ENCODE measurements around the gene PFKFB2.
A peak's percentile ranks its signal among the peaks of the same experiment; 100 is the strongest.
"Not testable (repeated sequence)": the region's sequence is repeated elsewhere in the genome, so short reads cannot be mapped to it uniquely, and the experiment has no call there.

Gene PFKFB2

DNA sequence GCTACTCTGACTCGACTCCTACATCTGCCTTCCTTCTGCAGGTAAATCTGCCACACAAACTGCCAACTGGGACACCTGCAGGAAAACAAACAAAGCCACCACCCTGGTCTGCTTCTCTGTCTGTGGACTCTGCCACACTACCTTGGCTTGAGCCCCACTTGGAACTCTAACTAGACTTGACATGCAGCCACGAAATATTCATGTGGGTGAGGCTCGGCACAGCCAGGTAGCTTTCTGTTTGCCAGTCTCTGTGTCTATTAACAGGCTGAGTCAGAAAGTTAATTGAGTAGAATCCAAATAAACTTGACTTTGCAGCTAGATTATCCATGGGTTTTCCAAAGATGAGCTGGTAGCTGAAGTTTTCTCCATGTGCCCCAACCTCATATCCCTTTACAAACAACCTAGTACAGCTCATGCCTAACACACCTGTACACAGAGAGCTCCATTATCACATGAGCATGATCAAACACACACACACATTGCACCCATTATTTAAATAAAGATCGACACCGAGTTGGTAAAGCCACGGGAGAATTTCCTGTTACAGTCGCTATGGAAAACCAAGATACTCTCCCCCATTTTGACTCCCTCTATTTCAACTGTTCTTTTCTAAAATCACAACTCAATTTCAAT is 21.3 kb upstream of the PFKFB2 start:
- H3K27me3 ChIP-seq (ENCODE audit: control insufficient read depth, insufficient read depth, low read length), result no peaks in the 10 kb centered on the region
- peaks cover 36% of the 10 kb centered on the region for H3K4me1 ChIP-seq (ENCODE audit: control insufficient read depth, insufficient read depth, low read length)
- H3K27ac ChIP-seq (ENCODE audit: low read depth, low read length), result no peak overlapping the region
- 0 out of 2 replicates have a peak overlapping the region, but pooled peaks have one; percentile 1 for H3K4me3 ChIP-seq (ENCODE audit: low read depth, low read length)
- H3K9ac ChIP-seq (ENCODE audit: low read length), result no peak overlapping the region
- H3K9me3 ChIP-seq (ENCODE audit: control insufficient read depth, insufficient read depth, low read depth, low read length), result no peaks in the 10 kb centered on the region
- H3K36me3 ChIP-seq (ENCODE audit: control insufficient read depth, insufficient read depth, low read length), result no peaks in the 10 kb centered on the region

DNA sequence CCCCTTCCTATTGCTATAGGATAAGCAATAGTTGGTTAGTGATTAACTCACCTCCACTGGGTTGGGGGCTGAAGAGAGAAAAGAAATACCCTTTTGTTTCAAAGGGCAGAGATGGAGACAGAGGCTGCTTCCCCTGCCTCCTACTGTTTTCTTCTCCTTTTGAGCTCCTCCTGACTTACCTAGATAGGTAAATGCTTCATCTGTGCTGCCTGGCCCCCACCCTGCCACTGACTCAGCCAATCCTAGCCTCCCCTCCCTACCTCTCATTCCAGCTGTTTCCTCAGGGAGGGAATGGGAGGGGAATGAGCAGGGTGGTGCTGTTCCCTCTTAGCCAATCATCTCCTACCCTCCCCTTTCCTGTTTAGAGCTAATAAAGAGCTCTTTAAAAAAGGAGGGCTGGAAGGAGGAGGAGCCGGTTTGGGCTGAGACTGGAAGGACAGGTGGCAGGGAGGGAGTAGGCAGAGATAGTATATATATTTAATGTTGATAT is 20.5 kb upstream of the PFKFB2 start, which contains the start of gene C1orf116:
TSS of gene C1orf116 (minus strand) at position 229 of the 490 bp plus-strand sequence. CDS start 5,158 bp downstream, outside the sequence.
- Histone ChIP-seq H3K4me1 (ENCODE audit: control insufficient read depth, insufficient read depth, low read length) (peaks cover 34% of the 10 kb centered on the region), H3K27me3 (ENCODE audit: control insufficient read depth, insufficient read depth, low read length) (0 out of 2 replicates have a peak, but pooled peaks cover 5% of the 10 kb centered on the region), H3K27ac (ENCODE audit: low read depth, low read length) (no peak within 1 kb of the TSS), H3K4me3 (ENCODE audit: low read depth, low read length) (0 out of 2 replicates have a peak within 1 kb of the TSS, but pooled peaks have one; percentile 1), H3K9ac (ENCODE audit: low read length) (no peak within 1 kb of the TSS), H3K9me3 (ENCODE audit: control insufficient read depth, insufficient read depth, low read depth, low read length) (no peaks in the 10 kb centered on the region), H3K36me3 (ENCODE audit: control insufficient read depth, insufficient read depth, low read length) (no peaks in the 10 kb centered on the region)

DNA sequence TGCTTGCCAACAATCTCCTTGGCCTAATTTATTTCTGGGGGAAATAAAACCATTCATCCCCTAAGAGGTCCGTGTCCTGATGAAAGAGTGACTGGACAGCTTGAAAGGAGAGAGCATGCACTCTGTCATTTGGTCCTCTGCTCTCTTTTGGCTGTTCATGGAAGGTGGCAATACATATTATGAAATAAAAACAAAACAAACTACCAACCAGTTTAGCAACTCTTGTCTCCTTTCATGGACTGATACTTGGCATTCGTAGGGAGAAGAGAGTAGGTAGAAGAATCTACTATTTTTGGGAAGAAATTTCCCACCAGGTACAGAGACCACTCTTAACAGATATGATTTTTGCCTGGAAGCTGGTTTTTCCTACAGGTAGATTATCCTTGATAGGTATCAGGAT is 19.8 kb upstream of the PFKFB2 start:
- Histone ChIP-seq H3K27me3 (ENCODE audit: control insufficient read depth, insufficient read depth, low read length) (0 out of 2 replicates have a peak, but pooled peaks cover 5% of the 10 kb centered on the region), H3K36me3 (ENCODE audit: control insufficient read depth, insufficient read depth, low read length) (no peaks in the 10 kb centered on the region), H3K9ac (ENCODE audit: low read length) (no peak overlapping the region), H3K4me3 (ENCODE audit: low read depth, low read length) (no peak overlapping the region), H3K27ac (ENCODE audit: low read depth, low read length) (no peak overlapping the region), H3K9me3 (ENCODE audit: control insufficient read depth, insufficient read depth, low read depth, low read length) (no peaks in the 10 kb centered on the region), H3K4me1 (ENCODE audit: control insufficient read depth, insufficient read depth, low read length) (peaks cover 34% of the 10 kb centered on the region)

DNA sequence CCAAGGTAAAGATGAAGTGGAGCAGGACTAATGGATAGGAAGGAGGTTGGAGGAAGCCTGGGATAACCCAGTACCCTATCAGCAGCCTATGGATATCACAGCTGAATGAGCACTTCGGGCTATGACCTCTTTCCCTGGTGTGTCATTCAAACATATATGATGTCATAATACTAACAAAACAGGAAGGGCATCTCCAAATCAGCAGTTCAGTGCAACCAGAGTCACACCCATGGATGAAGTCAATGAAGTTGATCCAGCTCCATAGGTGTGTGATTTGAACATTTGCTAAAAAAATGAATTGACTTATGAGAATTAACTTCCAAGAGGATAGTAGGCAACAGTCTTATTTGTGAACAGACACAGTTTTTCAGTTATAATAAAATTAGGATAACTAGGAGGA is 18.9 kb upstream of the PFKFB2 start:
- 0 out of 2 replicates have a peak, but pooled peaks cover 5% of the 10 kb centered on the region for H3K27me3 ChIP-seq (ENCODE audit: control insufficient read depth, insufficient read depth, low read length)
- H3K4me3 ChIP-seq (ENCODE audit: low read depth, low read length), result no peak overlapping the region
- H3K36me3 ChIP-seq (ENCODE audit: control insufficient read depth, insufficient read depth, low read length), result no peaks in the 10 kb centered on the region
- H3K27ac ChIP-seq (ENCODE audit: low read depth, low read length), result no peak overlapping the region
- no peak overlapping the region for H3K9ac ChIP-seq (ENCODE audit: low read length)
- peaks cover 34% of the 10 kb centered on the region for H3K4me1 ChIP-seq (ENCODE audit: control insufficient read depth, insufficient read depth, low read length)
- no peaks in the 10 kb centered on the region for H3K9me3 ChIP-seq (ENCODE audit: control insufficient read depth, insufficient read depth, low read depth, low read length)

DNA sequence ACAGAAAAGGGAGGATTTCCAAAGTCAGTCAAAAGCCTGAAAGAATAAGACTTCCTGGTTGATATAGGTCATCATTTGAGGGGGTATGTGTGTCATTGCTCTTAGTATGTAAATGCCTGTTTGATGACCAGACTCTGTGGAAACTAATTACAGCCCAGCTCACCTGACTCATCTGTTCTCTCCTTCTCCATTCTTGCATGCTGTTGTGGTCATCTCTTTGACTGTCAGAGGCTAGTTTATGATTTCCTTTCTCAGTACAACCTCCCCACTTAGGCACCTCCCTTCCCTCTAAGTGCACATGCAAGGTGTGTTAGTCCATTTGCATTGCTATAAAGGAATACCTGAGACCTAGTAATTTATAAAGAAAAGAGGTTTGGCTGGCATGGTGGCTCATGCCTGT is 18.1 kb upstream of the PFKFB2 start:
- peaks cover 29% of the 10 kb centered on the region for H3K4me1 ChIP-seq (ENCODE audit: control insufficient read depth, insufficient read depth, low read length)
- H3K27ac ChIP-seq (ENCODE audit: low read depth, low read length), result no peak overlapping the region
- no peaks in the 10 kb centered on the region for H3K36me3 ChIP-seq (ENCODE audit: control insufficient read depth, insufficient read depth, low read length)
- no peak overlapping the region for H3K4me3 ChIP-seq (ENCODE audit: low read depth, low read length)
- H3K9ac ChIP-seq (ENCODE audit: low read length), result no peak overlapping the region
- H3K9me3 ChIP-seq (ENCODE audit: control insufficient read depth, insufficient read depth, low read depth, low read length), result no peaks in the 10 kb centered on the region
- 0 out of 2 replicates have a peak, but pooled peaks cover 5% of the 10 kb centered on the region for H3K27me3 ChIP-seq (ENCODE audit: control insufficient read depth, insufficient read depth, low read length)

DNA sequence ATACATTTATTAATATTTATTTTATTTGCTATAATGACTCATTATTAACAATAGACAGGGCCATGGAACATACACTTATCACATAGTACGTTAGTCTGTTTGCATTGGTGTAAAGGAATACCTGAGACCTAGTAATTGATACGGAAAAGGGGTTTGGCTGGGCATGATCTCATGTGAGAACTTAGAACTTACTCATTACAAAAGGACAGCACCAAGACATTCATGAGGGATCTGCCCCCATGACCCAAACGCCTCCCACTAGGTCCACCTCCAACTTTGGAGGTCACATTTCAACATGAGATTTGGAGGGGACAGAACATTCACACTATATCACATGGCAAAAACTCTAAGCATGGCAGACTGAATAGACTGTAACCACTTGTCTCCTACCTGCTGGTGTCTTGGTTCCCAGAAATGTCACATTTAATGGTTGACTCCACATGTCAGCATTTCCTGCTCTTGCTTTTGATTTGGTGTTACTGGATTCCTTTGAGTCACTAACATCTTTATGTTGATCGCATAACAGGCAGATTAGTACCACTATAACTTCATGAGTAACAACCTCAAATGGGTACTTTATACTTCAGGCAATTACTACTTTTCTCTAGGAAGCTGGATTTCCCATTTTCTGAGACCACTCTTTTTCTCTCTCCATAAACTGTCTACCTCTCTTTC is 17.1 kb upstream of the PFKFB2 start:
- Histone ChIP-seq H3K9ac (ENCODE audit: low read length) (no peak overlapping the region), H3K4me3 (ENCODE audit: low read depth, low read length) (no peak overlapping the region), H3K27ac (ENCODE audit: low read depth, low read length) (no peak overlapping the region), H3K4me1 (ENCODE audit: control insufficient read depth, insufficient read depth, low read length) (peaks cover 19% of the 10 kb centered on the region), H3K9me3 (ENCODE audit: control insufficient read depth, insufficient read depth, low read depth, low read length) (no peaks in the 10 kb centered on the region), H3K36me3 (ENCODE audit: control insufficient read depth, insufficient read depth, low read length) (no peaks in the 10 kb centered on the region), H3K27me3 (ENCODE audit: control insufficient read depth, insufficient read depth, low read length) (0 out of 2 replicates have a peak, but pooled peaks cover 5% of the 10 kb centered on the region)

DNA sequence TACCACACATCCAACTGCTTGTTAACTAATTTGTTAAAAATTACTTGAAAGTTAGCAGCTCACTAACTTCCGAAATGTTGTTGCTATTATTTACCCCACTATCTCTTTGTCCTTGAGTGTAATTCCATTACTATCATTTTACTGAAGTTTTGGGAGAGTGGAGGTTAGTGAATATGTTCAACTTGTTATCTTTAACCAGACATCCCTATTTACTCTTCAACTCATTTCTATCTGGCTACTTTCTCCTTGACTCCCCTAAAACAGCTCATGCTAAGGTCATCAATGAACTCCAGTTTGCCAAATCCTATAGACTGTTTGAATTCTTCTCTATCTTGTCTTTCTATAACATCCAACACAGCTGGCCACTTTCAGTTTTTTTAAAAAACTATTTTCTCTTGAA is 16.2 kb upstream of the PFKFB2 start:
- Histone ChIP-seq H3K9ac (ENCODE audit: low read length) (no peak overlapping the region), H3K4me3 (ENCODE audit: low read depth, low read length) (no peak overlapping the region), H3K9me3 (ENCODE audit: control insufficient read depth, insufficient read depth, low read depth, low read length) (no peaks in the 10 kb centered on the region), H3K27me3 (ENCODE audit: control insufficient read depth, insufficient read depth, low read length) (0 out of 2 replicates have a peak, but pooled peaks cover 5% of the 10 kb centered on the region), H3K27ac (ENCODE audit: low read depth, low read length) (no peak overlapping the region), H3K4me1 (ENCODE audit: control insufficient read depth, insufficient read depth, low read length) (peaks cover 11% of the 10 kb centered on the region), H3K36me3 (ENCODE audit: control insufficient read depth, insufficient read depth, low read length) (no peaks in the 10 kb centered on the region)

DNA sequence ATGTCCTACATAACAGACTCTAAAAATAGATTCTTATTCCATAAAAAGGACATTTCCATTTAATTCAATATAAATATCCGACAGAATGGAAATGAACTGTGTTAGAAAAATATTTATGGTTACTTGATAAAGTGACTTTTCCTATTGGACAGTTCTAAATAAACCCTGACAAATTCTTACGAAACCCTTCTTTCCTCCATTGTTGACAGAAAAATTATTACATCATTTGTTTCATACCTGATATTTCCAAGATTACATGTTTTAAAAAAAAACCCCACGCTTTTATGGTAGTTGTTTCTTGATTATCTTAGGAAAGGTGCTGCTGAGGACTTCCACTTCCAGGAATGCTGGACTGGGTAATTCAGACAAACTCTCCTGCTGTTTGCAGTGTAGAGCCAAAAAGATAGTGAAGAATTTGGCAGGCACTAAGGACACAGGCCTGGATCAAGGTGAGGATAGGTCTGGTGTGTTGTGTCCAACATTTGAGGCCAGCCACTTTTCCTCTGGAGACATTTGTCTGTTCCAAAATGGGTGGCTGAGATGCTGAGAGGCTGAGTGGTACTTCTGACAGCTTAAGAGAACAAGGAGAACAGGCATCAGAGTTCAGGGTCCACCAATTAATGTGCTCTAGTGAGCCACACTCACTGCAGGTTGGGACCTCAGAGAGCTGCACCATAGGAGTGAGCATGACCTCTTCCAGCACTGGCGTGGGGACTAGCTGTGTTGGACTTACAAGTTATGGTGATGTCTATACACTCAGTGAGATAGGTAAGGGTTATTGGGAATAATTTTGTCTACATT is 13.5 kb upstream of the PFKFB2 start:
- Histone ChIP-seq H3K27me3 (ENCODE audit: control insufficient read depth, insufficient read depth, low read length) (0 out of 2 replicates have a peak, but pooled peaks cover 5% of the 10 kb centered on the region), H3K9ac (ENCODE audit: low read length) (no peak overlapping the region), H3K9me3 (ENCODE audit: control insufficient read depth, insufficient read depth, low read depth, low read length) (no peaks in the 10 kb centered on the region), H3K4me1 (ENCODE audit: control insufficient read depth, insufficient read depth, low read length) (no peaks in the 10 kb centered on the region), H3K27ac (ENCODE audit: low read depth, low read length) (no peak overlapping the region), H3K36me3 (ENCODE audit: control insufficient read depth, insufficient read depth, low read length) (no peaks in the 10 kb centered on the region), H3K4me3 (ENCODE audit: low read depth, low read length) (no peak overlapping the region)

DNA sequence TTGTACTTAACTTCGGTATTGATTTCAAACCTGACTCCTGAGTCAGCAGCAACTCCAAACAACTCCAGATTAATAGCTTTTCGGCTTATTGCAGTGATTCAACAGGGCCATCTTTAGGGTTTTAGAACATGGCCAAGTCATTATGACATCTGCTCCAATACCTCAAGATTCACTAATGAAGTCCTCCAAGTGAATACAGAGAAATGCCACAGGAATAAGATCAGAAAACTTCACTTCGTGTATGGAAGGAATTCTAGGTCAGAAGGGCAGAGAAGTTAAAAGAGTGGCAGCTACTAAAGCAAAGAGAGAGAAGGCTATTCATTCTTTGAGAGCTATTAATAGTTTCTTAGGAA is 12.9 kb upstream of the PFKFB2 start:
- Histone ChIP-seq H3K27ac (ENCODE audit: low read depth, low read length) (no peak overlapping the region), H3K4me1 (ENCODE audit: control insufficient read depth, insufficient read depth, low read length) (no peaks in the 10 kb centered on the region), H3K9me3 (ENCODE audit: control insufficient read depth, insufficient read depth, low read depth, low read length) (no peaks in the 10 kb centered on the region), H3K27me3 (ENCODE audit: control insufficient read depth, insufficient read depth, low read length) (0 out of 2 replicates have a peak, but pooled peaks cover 5% of the 10 kb centered on the region), H3K9ac (ENCODE audit: low read length) (no peak overlapping the region), H3K36me3 (ENCODE audit: control insufficient read depth, insufficient read depth, low read length) (no peaks in the 10 kb centered on the region), H3K4me3 (ENCODE audit: low read depth, low read length) (no peak overlapping the region)

DNA sequence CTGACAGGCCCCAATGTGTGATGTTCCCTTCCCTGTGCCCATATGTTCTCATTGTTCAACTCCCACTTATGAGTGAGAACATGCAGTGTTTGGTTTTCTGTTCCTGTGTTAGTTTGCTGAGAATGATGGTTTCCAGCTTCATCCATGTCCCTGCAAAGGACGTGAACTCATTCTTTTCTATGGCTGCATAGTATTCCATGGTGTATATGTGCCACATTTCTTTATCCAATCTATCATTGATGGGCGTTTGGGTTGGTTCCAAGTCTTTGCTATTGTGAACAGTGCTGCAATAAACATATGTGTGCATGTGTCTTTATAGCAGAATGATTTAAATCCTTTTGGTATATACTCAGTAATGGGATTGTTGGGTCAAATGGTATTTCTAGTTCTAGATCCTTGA is 11.7 kb upstream of the PFKFB2 start:
- H3K4me1 ChIP-seq (ENCODE audit: control insufficient read depth, insufficient read depth, low read length); H3K9me3 ChIP-seq (ENCODE audit: control insufficient read depth, insufficient read depth, low read depth, low read length); H3K4me3 ChIP-seq (ENCODE audit: low read depth, low read length); H3K27ac ChIP-seq (ENCODE audit: low read depth, low read length); H3K27me3 ChIP-seq (ENCODE audit: control insufficient read depth, insufficient read depth, low read length); H3K36me3 ChIP-seq (ENCODE audit: control insufficient read depth, insufficient read depth, low read length); H3K9ac ChIP-seq (ENCODE audit: low read length): not testable (repeated sequence)
